ENCODE data around the gene SEC61G. TPM values are rescaled to one million over a fixed set of nuclear protein-coding genes. Genes with fewer than 3 reads are reported as not detected.

Gene SEC61G
- total RNA-seq, 2 experiments from 2014 or later = 171 to 177 TPM

- no peak for DNase-seq
- intact Hi-C loops (cut with micrococcal nuclease) = no loop called here
- H3K27ac Mint-ChIP-seq = no peak overlapping the region
- POLR2A ChIA-PET = no interaction called here
- CTCF ChIA-PET = no interaction called here
- peaks cover 9% of the 10 kb centered on the region for H3K9me3 Mint-ChIP-seq
- peaks cover 2% of the 10 kb centered on the region for H3K36me3 Mint-ChIP-seq
- peaks cover 6% of the 10 kb centered on the region for H3K27me3 Mint-ChIP-seq
- no peaks in the 10 kb centered on the region for H3K4me1 Mint-ChIP-seq (ENCODE audit: low read depth)
- no peak overlapping the region for H3K4me3 Mint-ChIP-seq
These were observed 49.7 kb downstream of the SEC61G start for GRCh38 chr7:54709283-54709682.

DNA sequence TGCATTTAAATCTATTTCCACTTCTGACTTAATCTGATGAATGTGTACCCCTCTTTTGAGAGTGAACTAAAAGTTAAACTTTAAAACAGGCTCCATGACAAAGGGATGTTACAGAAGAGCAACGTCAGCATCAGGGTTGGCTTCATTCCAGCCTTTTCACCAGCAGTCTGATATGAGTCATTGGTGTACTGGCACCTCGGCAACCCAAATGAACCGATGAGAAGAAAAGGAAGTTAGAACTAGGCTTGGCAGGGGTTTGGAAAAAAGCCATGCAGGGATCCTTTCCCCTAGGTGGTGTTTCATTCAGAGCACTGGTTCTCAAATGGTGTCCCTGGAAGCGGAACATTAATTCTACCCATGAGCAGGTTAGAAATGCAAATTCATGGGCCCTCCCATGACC is 53.6 kb downstream of the SEC61G start:
- no peaks in the 10 kb centered on the region for H3K4me1 Mint-ChIP-seq (ENCODE audit: low read depth)
- H3K27me3 Mint-ChIP-seq = no peaks in the 10 kb centered on the region
- H3K4me3 Mint-ChIP-seq = no peak overlapping the region
- ChIA-PET CTCF (no interaction called here), POLR2A (no interaction called here)
- peaks cover 2% of the 10 kb centered on the region for H3K36me3 Mint-ChIP-seq
- H3K27ac Mint-ChIP-seq = no peak overlapping the region
- peaks cover 9% of the 10 kb centered on the region for H3K9me3 Mint-ChIP-seq
- intact Hi-C loops (cut with micrococcal nuclease) = no loop called here
- DNase-seq = no peak

- Mint-ChIP-seq H3K27me3 (no peaks in the 10 kb centered on the region), H3K4me1 (ENCODE audit: low read depth) (no peaks in the 10 kb centered on the region), H3K36me3 (peaks cover 2% of the 10 kb centered on the region), H3K9me3 (peaks cover 9% of the 10 kb centered on the region), H3K27ac (no peak overlapping the region), H3K4me3 (no peak overlapping the region)
- ChIA-PET CTCF (no interaction called here), POLR2A (no interaction called here)
- intact Hi-C loops (cut with micrococcal nuclease) = no loop called here
- DNase-seq = no peak
These were observed 54.2 kb downstream of the SEC61G start for GRCh38 chr7:54704851-54705250.

Other genes starting within 250 kb of the SEC61G start
- not detected for gene VSTM2A, start 216.8 kb downstream of the SEC61G start, total RNA-seq

All from activated CD4-positive, alpha-beta memory T cell treated with anti-CD3 and anti-CD28 coated beads for 36 hours (primary cell).